ENCODE results near the gene RMDN2.

DNA sequence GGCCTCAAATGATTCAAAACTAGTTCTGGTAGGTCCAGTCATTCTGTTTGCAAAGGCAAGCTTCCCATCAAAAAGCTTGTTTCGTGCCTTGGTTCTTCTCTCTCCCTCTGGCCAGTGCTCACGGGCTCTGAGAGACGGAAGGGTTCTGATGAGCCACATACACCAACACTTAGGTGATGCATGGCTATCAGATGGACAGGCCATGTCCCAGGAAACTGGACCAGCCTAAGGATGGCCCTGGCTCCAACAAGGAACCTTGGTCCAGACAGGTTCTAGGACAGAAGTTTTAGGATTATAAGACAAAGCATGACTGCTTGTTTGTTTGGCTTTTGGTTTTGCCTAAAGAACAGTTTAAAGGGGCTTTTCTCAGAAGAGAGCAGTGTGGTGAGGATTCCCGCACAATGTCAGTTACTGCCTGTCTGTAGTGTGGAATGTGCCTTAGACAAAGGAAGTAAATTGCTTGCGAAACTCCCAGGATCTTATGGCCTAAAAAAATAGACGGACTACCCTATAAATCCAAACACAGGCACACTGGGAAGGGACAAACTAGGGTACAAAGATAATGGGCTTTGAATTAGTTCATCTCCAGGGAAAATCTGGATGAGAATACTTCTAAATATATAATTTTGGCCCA, 140.5 kb downstream of the RMDN2 start:
- TF ChIP-seq, protein P1, sequence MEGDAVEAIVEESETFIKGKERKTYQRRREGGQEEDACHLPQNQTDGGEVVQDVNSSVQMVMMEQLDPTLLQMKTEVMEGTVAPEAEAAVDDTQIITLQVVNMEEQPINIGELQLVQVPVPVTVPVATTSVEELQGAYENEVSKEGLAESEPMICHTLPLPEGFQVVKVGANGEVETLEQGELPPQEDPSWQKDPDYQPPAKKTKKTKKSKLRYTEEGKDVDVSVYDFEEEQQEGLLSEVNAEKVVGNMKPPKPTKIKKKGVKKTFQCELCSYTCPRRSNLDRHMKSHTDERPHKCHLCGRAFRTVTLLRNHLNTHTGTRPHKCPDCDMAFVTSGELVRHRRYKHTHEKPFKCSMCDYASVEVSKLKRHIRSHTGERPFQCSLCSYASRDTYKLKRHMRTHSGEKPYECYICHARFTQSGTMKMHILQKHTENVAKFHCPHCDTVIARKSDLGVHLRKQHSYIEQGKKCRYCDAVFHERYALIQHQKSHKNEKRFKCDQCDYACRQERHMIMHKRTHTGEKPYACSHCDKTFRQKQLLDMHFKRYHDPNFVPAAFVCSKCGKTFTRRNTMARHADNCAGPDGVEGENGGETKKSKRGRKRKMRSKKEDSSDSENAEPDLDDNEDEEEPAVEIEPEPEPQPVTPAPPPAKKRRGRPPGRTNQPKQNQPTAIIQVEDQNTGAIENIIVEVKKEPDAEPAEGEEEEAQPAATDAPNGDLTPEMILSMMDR (conservative IDR thresholded peaks at IDR 0.05; ENCODE audit: low read depth in 2 of 2), result no peak
- TF ChIP-seq EZH2 (IDR thresholded peaks at IDR 0.05; ENCODE audit: low read depth, unreplicated experiment), result no peak
- no peak for TF ChIP-seq POLR2AphosphoS5 (IDR thresholded peaks at IDR 0.05; ENCODE audit: low read depth)
- TF ChIP-seq NANOG (IDR thresholded peaks at IDR 0.05; ENCODE audit: borderline replicate concordance), result no peak
- no peak for TF ChIP-seq EZH2phosphoT487 (IDR thresholded peaks at IDR 0.05; ENCODE audit: unreplicated experiment)
- TF ChIP-seq ZNF114 (CRISPR knock-in tag; IDR thresholded peaks at IDR 0.05), result no peak
- TF ChIP-seq STAT1 (IDR thresholded peaks at IDR 0.05; ENCODE audit: unreplicated experiment), result no peak
- TF ChIP-seq, protein P2, sequence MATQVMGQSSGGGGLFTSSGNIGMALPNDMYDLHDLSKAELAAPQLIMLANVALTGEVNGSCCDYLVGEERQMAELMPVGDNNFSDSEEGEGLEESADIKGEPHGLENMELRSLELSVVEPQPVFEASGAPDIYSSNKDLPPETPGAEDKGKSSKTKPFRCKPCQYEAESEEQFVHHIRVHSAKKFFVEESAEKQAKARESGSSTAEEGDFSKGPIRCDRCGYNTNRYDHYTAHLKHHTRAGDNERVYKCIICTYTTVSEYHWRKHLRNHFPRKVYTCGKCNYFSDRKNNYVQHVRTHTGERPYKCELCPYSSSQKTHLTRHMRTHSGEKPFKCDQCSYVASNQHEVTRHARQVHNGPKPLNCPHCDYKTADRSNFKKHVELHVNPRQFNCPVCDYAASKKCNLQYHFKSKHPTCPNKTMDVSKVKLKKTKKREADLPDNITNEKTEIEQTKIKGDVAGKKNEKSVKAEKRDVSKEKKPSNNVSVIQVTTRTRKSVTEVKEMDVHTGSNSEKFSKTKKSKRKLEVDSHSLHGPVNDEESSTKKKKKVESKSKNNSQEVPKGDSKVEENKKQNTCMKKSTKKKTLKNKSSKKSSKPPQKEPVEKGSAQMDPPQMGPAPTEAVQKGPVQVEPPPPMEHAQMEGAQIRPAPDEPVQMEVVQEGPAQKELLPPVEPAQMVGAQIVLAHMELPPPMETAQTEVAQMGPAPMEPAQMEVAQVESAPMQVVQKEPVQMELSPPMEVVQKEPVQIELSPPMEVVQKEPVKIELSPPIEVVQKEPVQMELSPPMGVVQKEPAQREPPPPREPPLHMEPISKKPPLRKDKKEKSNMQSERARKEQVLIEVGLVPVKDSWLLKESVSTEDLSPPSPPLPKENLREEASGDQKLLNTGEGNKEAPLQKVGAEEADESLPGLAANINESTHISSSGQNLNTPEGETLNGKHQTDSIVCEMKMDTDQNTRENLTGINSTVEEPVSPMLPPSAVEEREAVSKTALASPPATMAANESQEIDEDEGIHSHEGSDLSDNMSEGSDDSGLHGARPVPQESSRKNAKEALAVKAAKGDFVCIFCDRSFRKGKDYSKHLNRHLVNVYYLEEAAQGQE (IDR thresholded peaks at IDR 0.05; ENCODE audit: unreplicated experiment), result no peak

All from GM23338 (cell line).